Measurements from ENCODE around the gene KDM2A. TPM values are rescaled to one million over a fixed set of nuclear protein-coding genes. Genes with fewer than 3 reads are reported as not detected.

KDM2A gene
- total RNA-seq, 1 donor from 2014 or later, result 39.0 TPM

DNA sequence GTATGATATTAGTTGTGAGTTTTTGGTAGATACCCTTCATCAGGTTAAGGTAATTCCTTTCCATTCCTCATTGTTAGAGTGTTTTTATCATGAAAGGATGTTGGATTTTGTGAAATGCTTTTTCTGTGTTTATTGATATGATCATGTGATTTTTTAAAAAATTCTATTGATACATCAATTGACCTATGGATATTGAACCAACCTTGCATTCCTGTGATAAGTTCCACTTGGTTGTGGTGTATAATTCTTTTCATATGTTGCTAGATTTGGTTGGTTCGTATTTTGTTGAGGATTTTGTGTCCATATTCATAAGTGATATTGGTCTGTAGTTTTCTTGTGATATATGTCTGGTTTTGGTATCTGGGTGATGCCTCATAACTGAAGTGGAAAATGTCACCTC, 176.8 kb downstream of the KDM2A start:
- DNase-seq (ENCODE audit: low spot score), result no peak
- no peak for ATAC-seq

- ATAC-seq (no peak), DNase-seq (ENCODE audit: low spot score) (no peak)
Observed at GRCh38 chr11:67298786-67299185, 179.7 kb downstream of the KDM2A start.

DNA sequence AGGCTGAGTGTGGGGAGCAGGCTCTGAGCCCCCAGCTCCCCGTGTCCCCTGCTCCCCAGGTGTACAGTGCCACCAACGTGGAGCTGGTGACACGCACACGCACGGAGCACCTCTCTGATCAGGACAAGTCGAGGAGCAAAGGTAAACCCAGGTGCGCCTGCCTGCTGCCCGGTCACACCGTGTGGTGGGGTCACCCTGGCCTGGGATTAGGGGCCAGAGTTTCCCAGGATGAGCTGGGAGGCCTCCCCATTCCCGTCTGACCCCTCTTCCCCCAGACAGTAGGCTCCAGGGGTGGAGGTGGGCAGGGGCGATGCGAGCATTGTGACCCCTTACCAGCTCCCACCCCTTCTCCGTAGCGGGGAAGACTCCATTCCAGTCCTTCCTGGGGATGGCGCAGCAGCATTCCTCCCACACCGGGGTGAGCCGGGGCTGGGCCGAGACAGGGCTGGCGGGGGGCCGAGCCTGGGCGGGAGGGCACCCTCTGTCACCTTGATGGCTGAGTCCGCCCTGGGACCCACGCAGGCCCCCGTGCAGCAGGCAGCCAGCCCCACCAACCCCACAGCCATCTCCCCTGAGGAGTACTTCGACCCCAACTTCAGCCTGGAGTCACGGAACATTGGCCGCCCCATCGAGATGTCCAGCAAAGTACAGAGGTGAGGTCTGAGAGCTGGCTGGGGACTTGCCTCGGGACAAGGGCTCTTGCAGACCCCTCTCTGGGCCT, 180.6 kb downstream of the KDM2A start:
- no peak for ATAC-seq
- DNase-seq (ENCODE audit: low spot score), result no peak

GRCh38 chr11:67300256-67300755, 181.2 kb downstream of the KDM2A start:
- no peak for DNase-seq (ENCODE audit: low spot score)
- no peak for ATAC-seq

GRCh38 chr11:67300756-67301312, 181.8 kb downstream of the KDM2A start:
- ATAC-seq (no peak), DNase-seq (ENCODE audit: low spot score) (no peak)

DNA sequence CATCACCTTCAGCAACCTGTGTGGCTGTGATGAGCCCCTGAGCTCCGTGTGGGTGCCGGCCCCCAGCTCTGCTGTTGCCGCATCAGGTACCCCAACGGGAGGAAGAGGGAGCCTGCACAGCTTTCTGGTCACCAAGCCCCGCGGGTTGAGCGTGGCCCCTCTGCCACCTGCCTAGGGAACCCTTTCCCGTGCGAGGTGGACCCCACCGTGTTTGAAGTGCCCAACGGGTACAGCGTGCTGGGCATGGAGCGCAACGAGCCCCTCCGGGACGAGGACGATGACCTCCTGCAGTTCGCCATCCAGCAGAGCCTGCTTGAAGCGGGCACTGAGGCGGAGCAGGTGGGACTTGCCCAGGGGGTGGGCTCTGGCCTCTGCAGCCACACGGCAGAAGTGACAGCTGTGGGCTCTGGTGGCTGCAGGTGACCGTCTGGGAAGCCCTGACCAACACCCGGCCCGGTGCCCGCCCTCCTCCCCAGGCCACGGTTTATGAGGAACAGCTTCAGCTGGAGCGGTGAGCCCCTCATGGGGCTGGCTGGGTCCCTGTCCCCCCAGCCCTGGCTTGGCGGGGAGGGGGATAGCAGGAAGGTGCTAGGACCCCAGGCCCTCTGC, 182.4 kb downstream of the KDM2A start:
- ATAC-seq, result no peak
- DNase-seq (ENCODE audit: low spot score), result peak; percentile 48

DNA sequence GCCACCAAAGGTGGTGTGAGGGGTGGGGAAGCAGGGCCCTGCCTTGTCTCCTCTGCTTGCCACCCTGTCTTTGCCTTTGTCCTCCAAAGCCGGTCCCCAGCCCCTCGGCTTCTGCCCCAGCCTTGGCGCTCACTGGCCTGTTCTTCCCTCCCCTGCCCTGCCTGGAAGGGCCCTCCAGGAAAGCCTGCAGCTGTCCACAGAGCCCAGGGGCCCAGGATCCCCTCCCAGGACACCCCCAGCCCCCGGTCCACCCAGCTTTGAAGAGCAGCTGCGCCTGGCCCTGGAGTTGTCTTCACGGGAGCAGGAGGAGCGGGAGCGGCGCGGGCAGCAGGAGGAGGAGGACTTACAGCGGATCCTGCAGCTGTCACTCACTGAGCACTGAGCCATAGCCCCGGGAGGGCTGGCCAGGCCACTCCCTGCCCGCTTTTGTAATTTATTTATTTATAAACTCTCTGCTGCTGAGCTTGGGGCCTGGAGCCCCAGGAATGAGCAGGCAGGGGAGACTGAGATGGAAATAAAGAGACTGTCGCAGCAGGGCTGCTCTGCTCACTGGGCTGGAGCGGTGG, 183.0 kb downstream of the KDM2A start:
- DNase-seq (ENCODE audit: low spot score) (peak; percentile 73), ATAC-seq (peak; percentile 69)

DNA sequence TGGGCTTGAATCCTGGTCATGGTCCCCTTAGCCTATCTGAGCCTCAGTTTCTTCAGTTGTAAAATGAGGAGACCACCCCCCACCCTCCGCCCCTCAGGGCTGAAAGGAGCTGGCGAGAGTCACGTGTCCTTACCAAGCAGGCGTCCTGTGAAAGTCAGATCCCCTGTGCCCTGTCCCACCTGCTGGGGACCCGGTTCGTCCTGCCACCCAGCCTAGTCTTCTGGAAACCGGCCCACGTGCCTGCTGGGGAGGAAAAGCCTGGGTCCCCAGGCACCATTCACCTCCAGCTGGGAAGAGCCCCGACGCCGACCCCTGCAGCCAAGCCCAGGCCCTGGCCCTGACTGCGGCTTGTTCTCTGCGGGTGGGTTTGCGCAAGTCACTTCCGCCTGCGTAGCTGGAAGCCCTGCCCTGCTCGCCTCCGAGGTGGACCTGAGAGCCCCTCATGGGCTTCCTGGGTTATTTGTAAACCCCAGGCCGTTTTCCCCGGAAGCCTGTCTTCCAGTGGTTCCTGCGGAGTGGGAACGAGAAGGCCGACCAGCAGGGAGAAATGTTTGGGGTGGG, 183.6 kb downstream of the KDM2A start:
- ATAC-seq, result peak; percentile 53

DNA sequence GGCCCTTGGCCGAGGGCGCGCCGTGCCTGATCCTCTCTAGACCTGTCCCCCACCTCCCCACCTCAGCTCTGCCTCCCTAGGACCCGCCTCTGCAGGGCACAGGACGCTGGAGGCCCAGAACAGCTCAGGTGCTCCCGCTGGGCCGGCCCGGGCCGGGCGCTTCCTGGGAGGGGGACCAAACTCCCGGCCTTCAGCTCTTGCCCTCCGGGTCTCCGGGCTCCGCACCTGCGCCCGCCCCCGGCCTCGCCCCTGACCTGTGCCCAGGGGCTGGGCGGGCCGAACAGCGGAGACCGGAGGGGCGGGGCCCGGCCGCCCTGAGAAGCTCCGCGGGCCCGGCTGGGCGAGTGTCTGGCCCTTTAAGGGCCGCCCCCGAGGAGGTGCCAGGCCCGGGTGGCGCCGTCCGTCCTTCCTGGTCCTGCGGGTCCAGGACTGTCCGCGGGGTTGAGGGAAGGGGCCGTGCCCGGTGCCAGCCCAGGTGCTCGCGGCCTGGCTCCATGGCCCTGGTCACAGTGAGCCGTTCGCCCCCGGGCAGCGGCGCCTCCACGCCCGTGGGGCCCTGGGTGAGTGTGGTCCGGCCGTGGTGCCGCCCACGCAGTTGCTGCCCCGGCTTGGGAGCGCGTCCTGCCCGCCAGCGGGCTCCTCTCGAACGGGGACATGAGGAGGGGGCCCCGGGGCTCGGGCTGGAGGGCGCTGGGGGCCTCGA, 184.2 kb downstream of the KDM2A start, which contains the start of gene SSH3:
SSH3 (plus strand) TSS at position 399 of the 703 bp plus-strand sequence; CDS start at position 495, 96 bp downstream.
- DNase-seq (ENCODE audit: low spot score), result peak; percentile 93
- ATAC-seq, result peak; percentile 93

More for the DNA sequence above, 183.6 kb downstream of the KDM2A start:
- DNase-seq (ENCODE audit: low spot score), result peak; percentile 67

DNA sequence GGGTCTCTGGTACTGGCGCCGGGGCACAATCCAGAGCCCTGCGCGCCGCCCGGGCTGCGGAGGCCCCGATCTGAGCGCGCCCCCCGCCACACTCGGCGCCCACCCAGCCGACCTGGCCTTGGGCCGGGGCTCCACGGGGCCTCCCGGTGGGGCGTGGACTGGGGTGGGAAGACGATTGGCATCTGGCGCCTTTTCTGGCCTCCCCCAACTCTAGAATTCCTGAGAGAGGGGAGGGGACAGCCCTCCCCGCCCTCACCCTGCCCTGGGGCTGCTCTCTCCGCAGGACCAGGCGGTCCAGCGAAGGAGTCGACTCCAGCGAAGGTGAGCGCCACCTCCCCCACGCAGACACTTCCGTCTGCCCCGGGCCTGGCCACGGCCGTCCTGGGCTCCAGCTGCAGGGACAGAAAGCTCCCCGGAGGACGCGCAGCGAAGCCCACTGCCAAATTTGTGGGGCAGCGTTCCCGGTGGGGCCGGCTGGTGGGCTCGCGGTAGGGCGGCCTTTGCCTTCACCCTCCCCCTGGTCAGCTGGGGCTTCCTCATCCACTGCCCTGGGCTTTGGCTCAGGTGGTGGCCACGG, 184.9 kb downstream of the KDM2A start:
- DNase-seq (ENCODE audit: low spot score) (peak; percentile 55), ATAC-seq (peak; percentile 14)

DNA sequence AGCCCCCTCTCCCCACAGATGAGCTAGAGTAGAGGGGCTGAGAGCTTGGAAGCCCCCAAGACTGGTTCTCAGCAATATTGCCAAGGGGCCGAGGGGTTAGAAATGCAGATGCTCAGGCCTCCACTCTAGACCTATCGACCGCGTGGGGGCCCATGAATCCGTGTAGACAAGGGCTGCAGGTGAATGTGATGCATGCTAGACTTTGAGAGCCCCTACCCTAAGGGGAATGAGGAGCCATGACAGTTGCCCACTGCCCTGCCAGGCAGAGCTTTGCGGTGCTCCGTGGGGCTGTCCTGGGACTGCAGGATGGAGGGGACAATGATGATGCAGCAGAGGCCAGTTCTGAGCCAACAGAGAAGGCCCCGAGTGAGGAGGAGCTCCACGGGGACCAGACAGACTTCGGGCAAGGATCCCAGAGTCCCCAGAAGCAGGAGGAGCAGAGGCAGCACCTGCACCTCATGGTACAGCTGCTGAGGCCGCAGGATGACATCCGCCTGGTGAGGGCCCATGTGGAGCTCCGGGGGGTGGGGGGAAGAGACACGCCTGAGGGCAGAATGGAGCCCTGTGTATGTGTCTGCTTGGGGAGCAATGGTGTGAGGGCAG, 185.5 kb downstream of the KDM2A start:
- no peak for ATAC-seq
- peak; percentile 44 for DNase-seq (ENCODE audit: low spot score)

DNA sequence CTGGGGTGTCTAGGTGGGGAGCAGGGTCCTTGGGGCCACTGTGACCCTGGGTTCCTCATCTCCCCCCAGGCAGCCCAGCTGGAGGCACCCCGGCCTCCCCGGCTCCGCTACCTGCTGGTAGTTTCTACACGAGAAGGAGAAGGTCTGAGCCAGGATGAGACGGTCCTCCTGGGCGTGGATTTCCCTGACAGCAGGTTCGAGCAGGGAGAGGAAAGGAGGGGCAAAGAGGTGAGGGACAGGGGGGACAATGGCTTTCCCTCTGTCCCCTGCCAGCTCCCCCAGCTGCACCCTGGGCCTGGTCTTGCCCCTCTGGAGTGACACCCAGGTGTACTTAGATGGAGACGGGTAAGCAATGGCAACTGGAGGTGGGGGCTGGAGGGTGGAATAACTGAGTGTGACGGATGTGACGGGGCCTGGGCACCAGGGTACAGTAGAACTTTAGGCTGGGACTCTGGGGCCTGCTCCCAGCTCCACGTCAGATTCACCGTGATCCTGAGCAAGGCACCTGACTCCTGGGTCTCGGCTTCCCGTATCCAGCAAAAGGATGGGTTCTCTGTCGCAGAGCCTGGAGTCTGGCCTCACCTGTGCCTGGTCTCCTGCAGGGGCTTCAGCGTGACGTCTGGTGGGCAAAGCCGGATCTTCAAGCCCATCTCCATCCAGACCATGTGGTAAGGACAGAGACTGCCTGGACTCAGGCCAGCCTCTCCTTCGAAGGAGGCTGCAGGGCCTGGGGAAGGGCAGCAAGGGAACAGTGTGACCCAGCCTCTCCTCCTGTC, 187.9 kb downstream of the KDM2A start:
- ATAC-seq, result no peak
- peak; percentile 44 for DNase-seq (ENCODE audit: low spot score)

GRCh38 chr11:67307545-67308001, 188.5 kb downstream of the KDM2A start:
- peak; percentile 43 for DNase-seq (ENCODE audit: low spot score)

More at GRCh38 chr11:67307545-67308001, 188.5 kb downstream of the KDM2A start:
- no peak for ATAC-seq

Other genes with a start within 250 kb of the KDM2A start
- gene PC, start 160.9 kb upstream of the KDM2A start, total RNA-seq, result 392 TPM
- not detected for gene C11orf86, start 144.0 kb upstream of the KDM2A start, total RNA-seq
- 4.8 TPM for gene SYT12, start 96.1 kb upstream of the KDM2A start, total RNA-seq
- gene RHOD, start 62.4 kb upstream of the KDM2A start, total RNA-seq, result 23.2 TPM
- gene GRK2, start 147.2 kb downstream of the KDM2A start, total RNA-seq, result 29.0 TPM
- 9.8 TPM for gene ANKRD13D, start 170.0 kb downstream of the KDM2A start, total RNA-seq
- 18.2 TPM for gene SSH3, start 184.3 kb downstream of the KDM2A start, total RNA-seq
- 96.6 TPM for gene POLD4, start 234.3 kb downstream of the KDM2A start, total RNA-seq